Liver (tissue), 10 donors: Measurements from ENCODE around the gene SCIN. TPM values are rescaled to one million over a fixed set of nuclear protein-coding genes. Genes with fewer than 3 reads are reported as not detected.

Source experiments
- DNase-seq: peaks from one replicate; pipeline ENCODE4 v3.0.0-alpha.2; 2017; ENCODE audit warnings: low spot score
- H3K27ac ChIP-seq, 2 donors: one replicate each; pipeline ENCODE4 v1.7.0; 2013; ENCODE audit warnings: inconsistent platforms in 2 of 2, low read length in 2 of 2, control low read depth in 1 of 2, low read depth in 1 of 2, mild to moderate bottlenecking in 1 of 2
- H3K27me3 ChIP-seq, 4 donors: one replicate each; pipeline versions ENCODE4 v1.6.1 to v1.7.0; 2013; ENCODE audit warnings: low read length in 3 of 4, inconsistent platforms in 1 of 4, mild to moderate bottlenecking in 1 of 4, moderate library complexity in 1 of 4; ENCODE audit not compliant: control insufficient read depth in 4 of 4, insufficient read depth in 4 of 4
- H3K36me3 ChIP-seq, 4 donors: one replicate each; pipeline versions ENCODE4 v1.6.1 to v1.7.0; 2013; ENCODE audit warnings: low read length in 3 of 4, mild to moderate bottlenecking in 3 of 4, low read depth in 1 of 4, moderate library complexity in 1 of 4; ENCODE audit not compliant: control insufficient read depth in 4 of 4, insufficient read depth in 3 of 4
- H3K4me1 ChIP-seq, 4 donors: one replicate each; pipeline versions ENCODE4 v1.6.1 to v1.7.0; 2013; ENCODE audit warnings: low read length in 3 of 4, mild to moderate bottlenecking in 3 of 4, moderate library complexity in 1 of 4; ENCODE audit not compliant: control insufficient read depth in 4 of 4, insufficient read depth in 4 of 4
- H3K4me3 ChIP-seq, 3 donors: one replicate each; pipeline versions ENCODE4 v1.6.1 to v1.7.0; 2013; ENCODE audit warnings: low read length in 3 of 3, control low read depth in 1 of 3, low read depth in 1 of 3, mild to moderate bottlenecking in 1 of 3
- H3K9ac ChIP-seq, 2 donors: one replicate each; pipeline ENCODE4 v1.7.0; 2013; ENCODE audit warnings: low read length in 2 of 2, mild to moderate bottlenecking in 2 of 2, moderate library complexity in 2 of 2, control low read depth in 1 of 2, low read depth in 1 of 2
- H3K9me3 ChIP-seq, 4 donors: one replicate each; pipeline versions ENCODE4 v1.6.1 to v1.7.0; 2013; ENCODE audit warnings: low read length in 3 of 4; ENCODE audit not compliant: control insufficient read depth in 4 of 4
- ATF3 ChIP-seq: IDR thresholded peaks from 2 replicates; pipeline ENCODE4 v1.6.1; 2016; ENCODE audit warnings: antibody characterized with exemption
- CTCF ChIP-seq: fragments of 150-350 bp; IDR thresholded peaks from 2 replicates; pipeline ENCODE4 v1.5.1; 2017; ENCODE audit warnings: improper control_type of control experiment, low read depth, low read length; ENCODE audit not compliant: missing input control
- FOXA1 ChIP-seq: IDR thresholded peaks from 2 replicates; pipeline ENCODE4 v1.6.1; 2016; ENCODE audit warnings: antibody characterized with exemption
- HNF4G ChIP-seq: IDR thresholded peaks from 2 replicates; pipeline ENCODE4 v1.6.1; 2016; ENCODE audit warnings: antibody characterized with exemption
- NR2F2 ChIP-seq: IDR thresholded peaks from 2 replicates; pipeline ENCODE4 v1.6.1; 2016; ENCODE audit warnings: antibody characterized with exemption
- SP1 ChIP-seq: IDR thresholded peaks from 2 replicates; pipeline ENCODE4 v1.6.1; 2018; ENCODE audit warnings: antibody characterized with exemption, mild to moderate bottlenecking
- TAF1 ChIP-seq: conservative IDR thresholded peaks from 2 replicates; pipeline ENCODE4 v1.6.1; 2016; ENCODE audit warnings: antibody characterized with exemption, mild to moderate bottlenecking
- polyA plus RNA-seq, 2 donors: library from polyadenylated mRNA; stranded (reverse) in 1 of 2; unstranded in 1 of 2; fragments of 200-250 nt in 1 of 2; fragments of >200 nt in 1 of 2; fragmentation: Nextera tagmentation in 1 of 2; extraction: Ambion mirVana in 1 of 2; gene quantifications; one replicate each; pipeline versions ENCODE4 v1.2.1 to v1.2.3, GENCODE V29; 2013 to 2015
- small RNA-seq: library from RNA; depleted of rRNA; stranded (forward); fragments of <200 nt; gene quantifications from one replicate; pipeline ENCODE3, GENCODE V24; 2014
- total RNA-seq, 2 donors: library from RNA; depleted of rRNA; stranded (reverse); fragments of >200 nt; gene quantifications; one replicate each; pipeline ENCODE4 v1.2.3, GENCODE V29; 2014
- donor health status: healthy.
- donor health status: healthy.
- donor health status: healthy.
- donor health status: healthy.
- donor health status: healthy.

SCIN gene
- total and polyA plus RNA-seq, 4 donors = 0.05 to 0.23 TPM; not detected in 2

- H3K9me3 ChIP-seq = no peaks in the 10 kb centered on the region
Observed at GRCh38 chr7:12706900-12707536, 136.5 kb downstream of the SCIN start.

GRCh38 chr7:12708314-12708713 is 137.8 kb downstream of the SCIN start:
- Histone ChIP-seq H3K4me1 (no peaks in the 10 kb centered on the region), H3K36me3 (no peaks in the 10 kb centered on the region)
- no peak for DNase-seq

More at GRCh38 chr7:12706900-12707536, 136.5 kb downstream of the SCIN start:
- Histone ChIP-seq H3K4me1 (no peaks in the 10 kb centered on the region), H3K4me3 (no peak overlapping the region), H3K27me3 (no peaks in the 10 kb centered on the region), H3K9ac (no peak overlapping the region), H3K27ac (no peak overlapping the region), H3K36me3 (no peaks in the 10 kb centered on the region)
- TF ChIP-seq FOXA1 = no peak
- no peak for DNase-seq

More at GRCh38 chr7:12708314-12708713, 137.8 kb downstream of the SCIN start:
- Histone ChIP-seq H3K27me3 (no peaks in the 10 kb centered on the region), H3K27ac (no peak overlapping the region), H3K9me3 (no peaks in the 10 kb centered on the region), H3K4me3 (no peak overlapping the region), H3K9ac (no peak overlapping the region)
- TF ChIP-seq CTCF (no peak), NR2F2 (no peak), TAF1 (no peak), ATF3 (no peak), SP1 (no peak), HNF4G (no peak)

Small RNAs within 50 kb of the gene (small RNA-seq; reads per million reads assigned to genes)
- gene RF00264 = not detected

Other genes starting within 250 kb of the SCIN start
- under 1 TPM; 0.05 to 0.59 TPM for gene VWDE, start 166.9 kb upstream of the SCIN start, total RNA-seq
- gene VWDE, start 166.9 kb upstream of the SCIN start, polyA plus RNA-seq = under 1 TPM; 0.11 to 0.14 TPM
- gene ARL4A, start 116.9 kb downstream of the SCIN start, total RNA-seq = 10 to 100 TPM; 12.2 to 77.3 TPM
- gene ARL4A, start 116.9 kb downstream of the SCIN start, polyA plus RNA-seq = 10 to 100 TPM in 1 of 2 donors, 1 to 10 TPM in 1; 7.5 to 19.8 TPM